GM12891 (cell line): ENCODE data around the gene JPH4.

Experiments
- POLR2A ChIP-seq: IDR thresholded peaks from 2 replicates; pipeline ENCODE4 v1.6.1; 2011; ENCODE audit warnings: low read depth, low read length, control low read depth
- POLR2AphosphoS5 ChIP-seq: IDR thresholded peaks from 2 replicates; pipeline ENCODE4 v1.6.1; 2011; ENCODE audit warnings: low read depth, low read length, control low read depth

DNA sequence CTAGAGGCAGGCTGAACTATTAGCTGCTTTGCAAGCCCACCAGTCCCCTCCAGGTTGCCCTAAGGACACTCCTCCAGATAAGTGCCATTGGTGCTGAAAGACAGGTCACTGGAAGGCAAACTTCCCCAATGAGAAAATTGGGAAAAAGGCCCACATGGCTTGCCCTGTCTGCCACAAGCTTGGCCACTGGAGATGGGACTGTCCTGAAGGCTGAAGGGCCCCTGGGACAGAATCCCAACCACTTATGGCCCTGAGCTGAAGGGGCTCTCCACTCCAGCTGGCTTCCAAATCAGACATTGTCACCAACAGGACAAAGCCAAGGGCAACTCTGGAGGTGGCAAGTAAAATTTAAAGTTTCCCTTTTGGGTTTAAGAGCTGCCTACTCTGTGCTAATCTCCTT is 45.4 kb upstream of the JPH4 start:
- TF ChIP-seq POLR2A (no peak), POLR2AphosphoS5 (no peak)
